Esophagus (tissue), 2 donors: Measurements from ENCODE around the gene FILIP1. TPM values are rescaled to one million over a fixed set of nuclear protein-coding genes. Genes with fewer than 3 reads are reported as not detected.
A peak's percentile ranks its signal among the peaks of the same experiment; 100 is the strongest.

Experiments
- H3K27ac ChIP-seq, 2 donors: one replicate each; pipeline ENCODE4 v1.5.1; 2013; ENCODE audit warnings: low read depth in 2 of 2, mild to moderate bottlenecking in 2 of 2, inconsistent platforms in 1 of 2, low read length in 1 of 2, moderate library complexity in 1 of 2
- H3K27me3 ChIP-seq, 2 donors: one replicate each; pipeline ENCODE4 v1.6.1; 2013; ENCODE audit warnings: low read length in 2 of 2, control low read depth in 1 of 2, mild to moderate bottlenecking in 1 of 2; ENCODE audit not compliant: insufficient read depth in 2 of 2, control insufficient read depth in 1 of 2
- H3K36me3 ChIP-seq, 2 donors: one replicate each; pipeline ENCODE4 v1.6.1; 2013; ENCODE audit warnings: low read length in 1 of 2; ENCODE audit not compliant: control insufficient read depth in 2 of 2, insufficient read depth in 2 of 2
- H3K4me1 ChIP-seq, 2 donors: one replicate each; pipeline ENCODE4 v1.6.1; 2013; ENCODE audit warnings: low read length in 1 of 2; ENCODE audit not compliant: control insufficient read depth in 2 of 2, insufficient read depth in 2 of 2
- H3K4me3 ChIP-seq, 2 donors: one replicate each; pipeline ENCODE4 v1.5.1; 2013; ENCODE audit warnings: low read length in 2 of 2, mild to moderate bottlenecking in 2 of 2, low read depth in 1 of 2, moderate library complexity in 1 of 2
- H3K9me3 ChIP-seq, 2 donors: one replicate each; pipeline ENCODE4 v1.6.1; 2013; ENCODE audit warnings: mild to moderate bottlenecking in 2 of 2, low read depth in 1 of 2, low read length in 1 of 2, moderate library complexity in 1 of 2; ENCODE audit not compliant: control insufficient read depth in 2 of 2, insufficient read depth in 1 of 2
- WGBS, 2 donors: extraction: QIAGEN DNeasy Blood & Tissue Kit; methylation state at CpG; one replicate each; pipeline ENCODE4 v1.1.7; 2013; 5-methylcytosine and 5-hydroxymethylcytosine counted together
- polyA plus RNA-seq, 2 donors: library from polyadenylated mRNA; stranded (reverse); fragments of 200-250 nt; gene quantifications; one replicate each; pipeline ENCODE4 v1.2.3, GENCODE V29; 2013
- donor health status: healthy with polysubstance abuse.
- donor health status: Bipolar disorder and iron deficiency.

FILIP1 gene
- polyA plus RNA-seq, 2 donors = 0.84 to 1.6 TPM

DNA sequence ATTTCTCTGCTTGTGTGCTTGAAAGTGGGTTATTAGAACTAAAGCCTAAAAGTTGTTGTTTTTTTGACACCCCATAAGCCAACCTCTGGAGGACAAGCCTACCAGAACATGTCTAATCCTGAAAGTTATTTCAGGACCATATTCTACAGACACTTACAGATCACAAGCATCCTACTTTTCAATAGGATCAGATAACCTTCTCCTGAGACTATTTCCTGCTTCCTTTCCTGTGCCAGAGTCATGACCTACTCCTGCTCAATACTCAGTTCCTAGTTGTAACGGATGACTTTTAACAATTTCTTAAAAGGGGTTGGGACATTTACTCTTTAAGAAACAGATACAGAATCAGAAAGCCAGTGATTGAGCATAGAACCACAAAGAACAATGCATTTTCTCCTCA is 5.3 kb upstream of the FILIP1 start:
- no peaks in the 10 kb centered on the region for H3K9me3 ChIP-seq
- WGBS, 2 donors = 76 to 77% methylated on average over 1 of the region's 1 CpG
- no peak overlapping the region for H3K4me3 ChIP-seq
- no peaks in the 10 kb centered on the region for H3K4me1 ChIP-seq
- H3K36me3 ChIP-seq = no peaks in the 10 kb centered on the region
- H3K27me3 ChIP-seq = no peaks in the 10 kb centered on the region
- no peak overlapping the region for H3K27ac ChIP-seq

DNA sequence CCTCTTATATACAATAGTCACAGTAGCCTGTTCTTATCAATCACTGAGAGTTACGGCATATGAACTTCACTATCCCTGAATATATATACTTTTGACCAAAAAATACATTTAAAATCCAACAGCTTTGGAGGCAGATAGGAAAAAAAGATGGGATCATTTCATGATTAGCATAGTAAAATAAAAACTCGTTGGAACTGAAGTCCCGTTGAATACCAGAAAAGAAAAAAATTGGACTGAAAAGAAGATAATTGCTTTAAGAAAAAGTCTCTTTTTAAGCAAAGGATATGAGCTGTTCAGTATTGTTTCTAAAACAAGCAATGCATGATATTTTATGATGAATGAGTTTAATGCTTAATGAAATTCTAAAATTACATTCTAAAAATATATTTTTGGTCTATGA is 4.4 kb upstream of the FILIP1 start:
- H3K4me1 ChIP-seq = no peaks in the 10 kb centered on the region
- H3K27me3 ChIP-seq = no peaks in the 10 kb centered on the region
- H3K4me3 ChIP-seq = no peak overlapping the region
- no peak overlapping the region for H3K27ac ChIP-seq
- H3K36me3 ChIP-seq = no peaks in the 10 kb centered on the region
- WGBS, 2 donors = 71 to 78% methylated on average over 3 of the region's 3 CpGs
- no peaks in the 10 kb centered on the region for H3K9me3 ChIP-seq

DNA sequence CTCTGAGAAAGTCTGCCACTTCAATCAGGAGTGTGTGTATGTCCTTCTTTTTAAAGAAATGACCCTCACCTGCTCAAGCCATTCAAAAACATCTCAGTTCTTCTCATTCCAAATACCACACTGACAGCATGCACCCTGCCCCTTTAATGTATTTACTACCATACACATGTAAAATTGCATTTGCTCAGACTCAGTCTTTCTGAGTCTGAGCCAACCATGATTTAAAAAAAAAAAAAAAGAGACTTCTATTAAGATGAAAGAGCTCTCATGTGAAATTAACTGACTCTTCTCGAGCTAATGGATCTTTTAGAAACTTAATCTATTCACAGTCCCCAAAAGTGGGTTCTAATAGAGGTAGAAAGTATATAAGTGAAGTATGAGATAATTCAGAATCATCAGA is 1.4 kb upstream of the FILIP1 start:
- no peaks in the 10 kb centered on the region for H3K27me3 ChIP-seq
- H3K36me3 ChIP-seq = no peaks in the 10 kb centered on the region
- no peaks in the 10 kb centered on the region for H3K9me3 ChIP-seq
- no peak overlapping the region for H3K4me3 ChIP-seq
- no peak overlapping the region for H3K27ac ChIP-seq
- no peaks in the 10 kb centered on the region for H3K4me1 ChIP-seq
- WGBS, 2 donors = 52 to 71% methylated on average over 1 of the region's 1 CpG

DNA sequence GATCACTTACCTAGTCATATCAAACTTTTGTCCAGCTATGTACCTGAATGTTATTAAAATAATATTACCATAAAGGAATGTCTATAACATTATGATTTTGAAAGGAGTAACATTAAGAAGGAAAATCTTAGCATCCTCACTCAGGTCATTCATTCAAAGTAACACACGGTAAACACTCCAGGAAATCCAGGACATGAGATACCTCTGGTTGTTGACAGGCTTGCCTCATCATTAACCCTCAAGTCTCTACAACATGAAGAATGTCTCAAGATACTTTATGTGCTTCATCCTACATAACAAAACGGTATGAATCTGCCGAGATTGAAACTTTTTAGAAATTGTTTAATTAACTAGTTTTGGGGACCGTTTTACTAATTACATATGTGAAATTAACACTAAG is 690 bp upstream of the FILIP1 start:
- Histone ChIP-seq H3K4me1 (no peaks in the 10 kb centered on the region), H3K4me3 (no peak overlapping the region), H3K9me3 (no peaks in the 10 kb centered on the region), H3K27me3 (no peaks in the 10 kb centered on the region), H3K36me3 (no peaks in the 10 kb centered on the region), H3K27ac (no peak overlapping the region)
- 68 to 72% methylated on average over 4 of the region's 4 CpGs for WGBS, 2 donors

DNA sequence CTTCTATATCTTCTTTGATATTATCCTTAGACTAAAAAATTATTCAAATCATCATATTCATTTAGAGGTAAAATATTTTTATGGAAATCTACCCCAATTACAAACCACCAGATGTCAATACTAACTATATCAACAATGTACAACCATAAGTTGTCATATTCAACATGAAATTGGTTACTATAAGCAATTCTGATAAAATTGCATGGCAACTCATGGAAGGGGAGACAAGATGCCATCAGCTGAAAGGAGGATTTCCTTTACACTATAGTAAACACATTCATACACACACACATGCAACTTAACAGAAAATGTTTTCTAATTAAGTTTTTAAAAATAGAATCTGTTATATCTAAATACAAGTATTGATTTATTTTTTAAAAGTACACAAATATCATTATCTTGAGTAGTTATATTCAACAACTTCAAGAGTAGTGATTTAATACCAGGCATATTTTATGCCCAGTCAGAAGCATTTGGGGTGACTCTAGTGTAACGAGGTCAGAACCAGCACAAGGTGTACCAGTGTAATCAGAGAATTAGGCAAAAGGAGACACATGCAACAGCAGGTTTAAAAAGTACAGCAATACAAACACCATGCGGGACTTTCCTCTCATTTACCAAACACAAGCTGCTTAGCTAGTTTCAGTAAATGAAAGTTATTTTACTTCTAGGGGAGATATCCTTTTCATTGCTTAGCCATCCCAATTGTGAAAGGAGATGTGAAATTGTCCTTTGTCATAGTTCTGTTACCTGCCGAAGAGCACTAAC is 1.0 kb downstream of the FILIP1 start:
- peak overlapping the region in 1 of 2 donors; percentile 8 for H3K27ac ChIP-seq
- 51 to 52% methylated on average over 3 of the region's 3 CpGs for WGBS, 2 donors
- H3K4me3 ChIP-seq = peak overlapping the region in 1 of 2 donors; percentile 33
- no peaks in the 10 kb centered on the region for H3K4me1 ChIP-seq
- no peaks in the 10 kb centered on the region for H3K9me3 ChIP-seq
- no peaks in the 10 kb centered on the region for H3K27me3 ChIP-seq
- H3K36me3 ChIP-seq = no peaks in the 10 kb centered on the region

DNA sequence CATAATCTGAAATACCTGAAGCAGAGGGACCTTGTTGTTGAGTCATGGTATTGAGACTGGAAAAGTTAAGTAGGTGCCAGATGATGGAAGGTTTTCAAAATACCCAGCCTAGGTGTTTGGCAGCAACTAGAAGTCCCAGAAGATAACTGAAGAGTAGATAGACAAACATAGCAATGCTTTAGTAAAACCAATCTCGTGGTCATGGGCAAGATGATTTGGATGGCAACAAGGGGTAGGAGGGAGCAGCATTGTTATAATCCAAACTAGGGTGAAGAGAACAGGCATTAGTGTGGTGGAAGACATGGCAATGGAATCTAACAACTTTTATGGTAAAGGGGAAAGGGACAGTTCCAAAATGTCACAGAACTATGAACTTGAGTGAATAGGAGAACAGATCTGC is 2.3 kb downstream of the FILIP1 start:
- Histone ChIP-seq H3K36me3 (no peaks in the 10 kb centered on the region), H3K4me3 (peak overlapping the region in 1 of 2 donors; percentile 29), H3K4me1 (no peaks in the 10 kb centered on the region), H3K27me3 (no peaks in the 10 kb centered on the region), H3K9me3 (no peaks in the 10 kb centered on the region), H3K27ac (peak overlapping the region in 1 of 2 donors; percentile 4)
- WGBS, 2 donors = 52 to 60% methylated on average over 1 of the region's 1 CpG

DNA sequence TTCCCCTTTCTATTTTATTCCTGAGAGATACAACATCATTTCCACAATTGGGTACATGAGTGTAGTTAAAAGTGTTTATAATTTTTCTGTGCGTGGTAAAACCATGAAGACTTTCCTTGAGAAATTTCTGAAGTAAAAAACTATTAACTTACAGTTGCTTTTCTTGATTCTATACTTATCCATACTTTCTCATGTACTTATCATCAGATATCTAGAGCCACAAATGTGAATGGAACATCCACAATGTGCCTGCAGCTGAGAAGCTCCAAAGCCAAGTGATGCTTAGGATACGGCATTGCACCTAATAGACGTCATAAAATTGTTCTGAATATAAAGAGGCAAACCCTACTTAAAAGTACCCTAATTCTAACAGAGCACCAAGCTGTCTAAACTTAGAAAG is 2.9 kb downstream of the FILIP1 start:
- Histone ChIP-seq H3K4me3 (peak overlapping the region in 1 of 2 donors; percentile 24), H3K9me3 (no peaks in the 10 kb centered on the region)

DNA sequence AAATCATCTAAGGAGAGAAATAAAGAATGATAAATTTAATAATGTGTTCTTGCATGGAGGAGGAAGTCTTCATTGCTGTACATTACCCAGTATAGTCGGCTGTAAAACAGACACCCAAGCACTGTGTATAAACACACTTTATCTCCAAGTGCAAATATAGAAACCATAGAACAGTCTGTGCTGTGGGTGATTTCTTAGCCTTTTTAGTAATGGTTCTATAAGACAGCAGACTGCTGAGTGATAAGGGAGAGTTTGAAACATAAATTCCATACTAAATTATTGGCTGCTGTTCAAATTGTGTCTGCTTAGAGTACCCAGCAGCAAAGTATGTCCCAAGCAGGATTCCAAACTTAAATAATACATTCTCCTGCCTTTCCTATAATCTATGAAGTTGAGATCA is 4.6 kb downstream of the FILIP1 start:
- Histone ChIP-seq H3K9me3 (no peaks in the 10 kb centered on the region), H3K27me3 (no peaks in the 10 kb centered on the region), H3K4me3 (no peak overlapping the region), H3K36me3 (no peaks in the 10 kb centered on the region), H3K27ac (no peak overlapping the region), H3K4me1 (no peaks in the 10 kb centered on the region)
- 10 to 27% methylated on average over 1 of the region's 1 CpG for WGBS, 2 donors

More for the DNA sequence above, 2.9 kb downstream of the FILIP1 start:
- no peak overlapping the region for H3K27ac ChIP-seq
- H3K4me1 ChIP-seq = no peaks in the 10 kb centered on the region
- H3K36me3 ChIP-seq = no peaks in the 10 kb centered on the region
- WGBS, 2 donors = 60 to 78% methylated on average over 3 of the region's 3 CpGs
- no peaks in the 10 kb centered on the region for H3K27me3 ChIP-seq

DNA sequence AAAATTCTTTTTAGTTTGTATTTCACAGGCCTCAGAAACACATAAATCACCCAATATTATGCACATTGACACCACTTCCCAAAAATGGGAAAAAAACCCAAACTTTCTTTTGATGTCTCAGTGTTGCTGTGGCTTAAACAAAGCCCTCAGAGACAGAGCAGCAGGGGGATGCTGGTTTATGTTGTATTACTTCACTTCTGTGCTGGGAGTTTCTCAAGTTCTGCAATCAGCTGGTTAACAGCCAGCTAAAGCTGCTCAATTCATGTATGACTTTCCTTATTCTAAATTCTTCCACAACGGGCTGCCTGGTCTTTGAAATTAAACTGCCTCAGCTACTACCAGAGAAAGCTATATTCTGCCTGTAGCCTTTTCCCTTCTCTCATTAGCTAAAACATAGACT is 5.6 kb downstream of the FILIP1 start:
- 15 to 32% methylated on average over 1 of the region's 1 CpG for WGBS, 2 donors
- H3K4me1 ChIP-seq = no peaks in the 10 kb centered on the region
- H3K36me3 ChIP-seq = no peaks in the 10 kb centered on the region
- no peak overlapping the region for H3K4me3 ChIP-seq
- no peaks in the 10 kb centered on the region for H3K27me3 ChIP-seq
- H3K27ac ChIP-seq = peak overlapping the region in 1 of 2 donors; percentile 21
- no peaks in the 10 kb centered on the region for H3K9me3 ChIP-seq

DNA sequence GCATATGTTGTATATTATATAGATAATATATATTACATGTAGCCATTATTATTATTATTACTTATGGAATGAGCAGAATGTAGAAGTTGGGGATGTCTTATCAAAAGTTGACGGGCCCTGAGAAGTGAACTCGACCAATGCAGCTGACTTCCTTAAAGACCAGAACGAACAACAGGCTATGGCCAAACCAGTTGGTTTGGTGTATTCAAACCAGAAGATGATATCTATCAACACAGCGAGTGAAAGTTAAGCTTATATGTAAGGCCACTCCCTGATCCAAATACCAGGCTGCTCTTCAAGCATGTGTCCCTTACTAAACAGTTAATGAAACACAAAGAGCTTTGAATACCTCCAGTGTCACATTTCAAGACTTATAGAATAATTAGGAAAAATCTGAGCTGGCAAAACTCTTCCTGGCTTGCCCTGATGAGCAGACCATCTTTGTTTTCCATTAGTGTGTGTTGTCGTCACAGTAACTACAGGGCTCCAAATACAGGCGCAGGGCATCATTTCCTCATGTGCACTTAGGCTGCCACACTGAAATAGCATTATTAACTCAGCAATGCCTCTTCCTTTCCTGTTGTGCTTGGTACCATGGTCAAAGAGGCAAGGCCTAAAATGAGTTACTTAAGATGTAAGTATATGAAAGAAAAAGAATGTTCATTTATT is 6.6 kb downstream of the FILIP1 start:
- H3K27ac ChIP-seq = no peak overlapping the region
- H3K4me3 ChIP-seq = no peak overlapping the region
- H3K36me3 ChIP-seq = no peaks in the 10 kb centered on the region
- H3K27me3 ChIP-seq = no peaks in the 10 kb centered on the region
- H3K9me3 ChIP-seq = no peaks in the 10 kb centered on the region
- H3K4me1 ChIP-seq = no peaks in the 10 kb centered on the region
- WGBS, 2 donors = 68 to 69% methylated on average over 6 of the region's 6 CpGs
